C4-2B (cell line): ENCODE results near the gene DPYSL3.

Experiments used
- CTCF ChIP-seq: fragments of 450-650 bp; conservative IDR thresholded peaks from 2 replicates; pipeline ENCODE4 v1.5.1; 2017; ENCODE audit warnings: mild to moderate bottlenecking
- ZFX ChIP-seq: fragments of 450-650 bp; IDR thresholded peaks from 2 replicates; pipeline ENCODE4 v1.6.1; 2017

GRCh38 chr5:147410496-147411358 lies 99.1 kb downstream of the DPYSL3 start:
- TF ChIP-seq CTCF (no peak), ZFX (no peak)
